ENCODE data around the gene PRAC1. TPM values are rescaled to one million over a fixed set of nuclear protein-coding genes. Genes with fewer than 3 reads are reported as not detected.

PRAC1 gene
- polyA plus RNA-seq, 1 of the 3 experiments (the other 2 are of a cell fraction) = not detected

GRCh38 chr17:48732688-48733629, 10.6 kb upstream of the PRAC1 start (continued):
- no peak for TF ChIP-seq REST (IDR thresholded peaks at IDR 0.05; ENCODE audit: low read depth, low read length)
- TF ChIP-seq, protein P1, sequence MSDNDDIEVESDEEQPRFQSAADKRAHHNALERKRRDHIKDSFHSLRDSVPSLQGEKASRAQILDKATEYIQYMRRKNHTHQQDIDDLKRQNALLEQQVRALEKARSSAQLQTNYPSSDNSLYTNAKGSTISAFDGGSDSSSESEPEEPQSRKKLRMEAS (IDR thresholded peaks at IDR 0.05; ENCODE audit: low read depth) = no peak
- TF ChIP-seq GATA2 (CRISPR knock-in tag; IDR thresholded peaks at IDR 0.05) = no peak
- TF ChIP-seq, protein P2, sequence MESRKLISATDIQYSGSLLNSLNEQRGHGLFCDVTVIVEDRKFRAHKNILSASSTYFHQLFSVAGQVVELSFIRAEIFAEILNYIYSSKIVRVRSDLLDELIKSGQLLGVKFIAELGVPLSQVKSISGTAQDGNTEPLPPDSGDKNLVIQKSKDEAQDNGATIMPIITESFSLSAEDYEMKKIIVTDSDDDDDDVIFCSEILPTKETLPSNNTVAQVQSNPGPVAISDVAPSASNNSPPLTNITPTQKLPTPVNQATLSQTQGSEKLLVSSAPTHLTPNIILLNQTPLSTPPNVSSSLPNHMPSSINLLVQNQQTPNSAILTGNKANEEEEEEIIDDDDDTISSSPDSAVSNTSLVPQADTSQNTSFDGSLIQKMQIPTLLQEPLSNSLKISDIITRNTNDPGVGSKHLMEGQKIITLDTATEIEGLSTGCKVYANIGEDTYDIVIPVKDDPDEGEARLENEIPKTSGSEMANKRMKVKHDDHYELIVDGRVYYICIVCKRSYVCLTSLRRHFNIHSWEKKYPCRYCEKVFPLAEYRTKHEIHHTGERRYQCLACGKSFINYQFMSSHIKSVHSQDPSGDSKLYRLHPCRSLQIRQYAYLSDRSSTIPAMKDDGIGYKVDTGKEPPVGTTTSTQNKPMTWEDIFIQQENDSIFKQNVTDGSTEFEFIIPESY (IDR thresholded peaks at IDR 0.05; ENCODE audit: borderline replicate concordance, low read depth) = no peak
- no peak for TF ChIP-seq POLR2AphosphoS5 (IDR thresholded peaks at IDR 0.05; ENCODE audit: low read depth, low read length)

DNA sequence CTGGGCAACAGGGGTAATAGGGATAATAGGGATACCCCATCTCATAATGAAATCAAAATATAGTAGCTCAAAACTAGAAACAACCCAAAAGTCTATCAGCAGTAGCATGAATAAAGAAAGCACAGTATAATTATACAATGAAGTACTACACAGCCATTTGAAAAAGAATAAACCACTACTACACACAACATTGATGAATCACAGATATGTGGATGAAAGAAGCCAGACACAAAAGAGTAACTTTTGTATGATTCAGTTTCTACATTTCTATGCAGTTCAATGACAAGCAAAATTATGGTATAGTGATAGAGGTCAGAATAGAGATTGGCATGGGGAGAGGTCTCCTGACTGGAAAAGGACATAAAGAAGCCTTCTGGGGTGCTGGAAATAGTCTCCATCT, 9.0 kb upstream of the PRAC1 start:
- TF ChIP-seq ELF1 (IDR thresholded peaks at IDR 0.05) (no peak), FOXM1 (IDR thresholded peaks at IDR 0.05; ENCODE audit: low read depth) (no peak), RAD21 (IDR thresholded peaks at IDR 0.05; ENCODE audit: low read length) (no peak), REST (IDR thresholded peaks at IDR 0.05; ENCODE audit: low read depth, low read length) (no peak), SMC3 (IDR thresholded peaks at IDR 0.05; ENCODE audit: low read depth, low read length) (no peak)
- H3K4me2 ChIP-seq = no peak overlapping the region
- H3K9me3 ChIP-seq = no peaks in the 10 kb centered on the region
- peaks cover 99% of the 10 kb centered on the region for H3K27me3 ChIP-seq (ENCODE audit: insufficient read depth)
- no peaks in the 10 kb centered on the region for H3K36me3 ChIP-seq (replicated peaks in 1 of 2; ENCODE audit: control insufficient read depth in 1 of 2, insufficient read depth in 2 of 2, low read length in 1 of 2)
- H3K4me3 ChIP-seq (ENCODE audit: low read depth in 2 of 2, low read length in 1 of 2) = no peak overlapping the region
- no peaks in the 10 kb centered on the region for H3K79me2 ChIP-seq (ENCODE audit: insufficient read depth)
- ChIA-PET CTCF (interaction anchor here (0.8 to 3.8 kb wide), 4 partner anchors 13 to 301 kb away, joined by 3 to 25 read pairs (median 3); no protein-coding TSS in a partner anchor), POLR2A (no interaction called here)
- H3K9me2 ChIP-seq = no peaks in the 10 kb centered on the region
- H3F3A ChIP-seq (replicated peaks; ENCODE audit: insufficient read depth) = no peaks in the 10 kb centered on the region
- no peak for DNase-seq
- no peak overlapping the region for H3K9ac ChIP-seq
- no peak overlapping the region for H3K27ac ChIP-seq (ENCODE audit: low read depth in 2 of 2, low read length in 1 of 2)
- H3K4me1 ChIP-seq (ENCODE audit: control insufficient read depth in 1 of 2, insufficient read depth in 2 of 2, low read depth in 1 of 2, low read length in 1 of 2) = no peaks in the 10 kb centered on the region
- no peak overlapping the region for H2AFZ ChIP-seq (ENCODE audit: low read depth)
- H4K20me1 ChIP-seq (ENCODE audit: insufficient read depth) = no peaks in the 10 kb centered on the region

Data from SK-N-SH (cell line).